Spinal cord (tissue), 10 donors: ENCODE measurements around the gene MEIS1. TPM values are rescaled to one million over a fixed set of nuclear protein-coding genes. Genes with fewer than 3 reads are reported as not detected.

Experiments
- DNase-seq, 6 donors: peaks; one replicate each; pipeline versions ENCODE4 v3.0.0 to v3.0.0-alpha.2; 2013 to 2015; ENCODE audit warnings: low spot score in 6 of 6, low read depth in 4 of 6
- H3K27ac ChIP-seq: one replicate; pipeline ENCODE4 v1.5.1; 2013; ENCODE audit warnings: low read depth, low read length, control low read depth
- H3K27me3 ChIP-seq: one replicate; pipeline ENCODE4 v1.6.1; 2013; ENCODE audit warnings: low read length; ENCODE audit not compliant: control insufficient read depth, insufficient read depth
- H3K36me3 ChIP-seq: one replicate; pipeline ENCODE4 v1.6.1; 2013; ENCODE audit warnings: low read length; ENCODE audit not compliant: control insufficient read depth, insufficient read depth
- H3K4me1 ChIP-seq: one replicate; pipeline ENCODE4 v1.6.1; 2013; ENCODE audit warnings: low read length; ENCODE audit not compliant: control insufficient read depth, insufficient read depth
- H3K4me3 ChIP-seq: one replicate; pipeline ENCODE4 v1.5.1; 2013; ENCODE audit warnings: low read depth, low read length, control low read depth
- H3K9me3 ChIP-seq: one replicate; pipeline ENCODE4 v1.6.1; 2013; ENCODE audit warnings: low read length; ENCODE audit not compliant: control insufficient read depth, insufficient read depth
- WGBS: methylation state at CpG from one replicate; pipeline ENCODE4 v1.1.5; 2013; ENCODE audit warnings: missing lambda C conversion rate; ENCODE audit not compliant: insufficient coverage; 5-methylcytosine and 5-hydroxymethylcytosine counted together
- polyA plus RNA-seq, 2 donors: library from polyadenylated mRNA; unstranded; fragments of 120-200 nt; gene quantifications; one replicate each; pipeline ENCODE4 v1.2.1, GENCODE V29; 2013; ENCODE audit not compliant: insufficient read length in 2 of 2
- total RNA-seq, 2 donors: library from RNA; depleted of rRNA in 1 of 2; stranded (reverse); fragments of 120-200 nt in 1 of 2; fragments of >200 nt in 1 of 2; gene quantifications; one replicate each; pipeline versions ENCODE4 v1.2.3 to v1.2.4, GENCODE V29; 2013 to 2014
- donor health status: healthy.

MEIS1 gene
- total and polyA plus RNA-seq, 4 donors, result 50.9 to 118 (median 82.0) TPM

DNA sequence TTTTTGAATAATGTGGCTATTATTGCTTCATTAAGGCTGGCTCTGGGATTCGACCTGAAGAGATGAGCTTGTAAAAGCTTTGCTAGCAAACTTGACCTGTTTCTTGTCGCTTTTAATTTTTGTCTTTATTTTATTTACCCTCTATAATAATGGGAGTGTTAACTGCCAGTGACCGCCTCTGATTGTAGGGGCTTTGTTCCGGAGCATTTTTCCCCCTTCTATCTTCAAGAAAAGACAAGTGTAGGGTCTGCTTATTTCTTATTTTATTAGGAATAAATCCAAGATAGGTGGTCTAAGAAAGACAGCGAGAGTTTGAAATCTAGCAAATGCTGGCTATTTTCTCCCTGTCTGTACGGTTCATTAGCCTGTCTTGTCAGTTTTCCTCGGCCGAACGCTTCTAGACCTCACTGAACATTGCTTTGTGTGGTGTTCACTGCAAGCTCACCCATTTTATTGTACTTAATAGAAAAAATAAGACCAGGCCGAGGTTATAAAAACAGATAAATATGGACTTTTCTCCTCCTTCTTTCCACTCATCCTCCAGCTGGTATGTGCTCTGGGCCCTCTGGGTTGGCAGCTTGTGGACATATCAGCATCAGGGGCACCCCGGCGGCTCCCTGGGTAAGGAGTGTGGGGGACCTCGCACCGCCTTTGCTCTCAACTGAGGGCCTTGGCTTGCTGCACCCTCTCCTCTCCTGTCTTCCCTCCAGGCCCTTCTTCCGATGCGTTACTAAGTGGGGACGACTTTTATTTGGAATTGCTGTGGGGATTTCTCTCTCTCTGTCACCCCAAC lies 8.5 kb downstream of the MEIS1 start:
- 42% methylated on average over 2 of the region's 17 CpGs for WGBS
- Histone ChIP-seq H3K27ac (peak overlapping the region; percentile 87), H3K27me3 (peaks cover 25% of the 10 kb centered on the region), H3K4me3 (peak overlapping the region; percentile 42), H3K4me1 (peaks cover 45% of the 10 kb centered on the region), H3K36me3 (peaks cover 37% of the 10 kb centered on the region), H3K9me3 (no peaks in the 10 kb centered on the region)
- peak in 2 of 6 donors; percentile 35 to 78 for DNase-seq

- H3K4me3 ChIP-seq, result peak overlapping the region; percentile 42
- H3K9me3 ChIP-seq, result no peaks in the 10 kb centered on the region
- 19% methylated on average over 26 of the region's 33 CpGs for WGBS
- H3K27ac ChIP-seq, result peak overlapping the region; percentile 87
- peaks cover 35% of the 10 kb centered on the region for H3K36me3 ChIP-seq
- H3K4me1 ChIP-seq, result peaks cover 42% of the 10 kb centered on the region
- H3K27me3 ChIP-seq, result peaks cover 20% of the 10 kb centered on the region
- DNase-seq, result peak in 2 of 6 donors; percentile 50 to 80
Measured at GRCh38 chr2:66443979-66444861, 9.3 kb downstream of the MEIS1 start.

DNA sequence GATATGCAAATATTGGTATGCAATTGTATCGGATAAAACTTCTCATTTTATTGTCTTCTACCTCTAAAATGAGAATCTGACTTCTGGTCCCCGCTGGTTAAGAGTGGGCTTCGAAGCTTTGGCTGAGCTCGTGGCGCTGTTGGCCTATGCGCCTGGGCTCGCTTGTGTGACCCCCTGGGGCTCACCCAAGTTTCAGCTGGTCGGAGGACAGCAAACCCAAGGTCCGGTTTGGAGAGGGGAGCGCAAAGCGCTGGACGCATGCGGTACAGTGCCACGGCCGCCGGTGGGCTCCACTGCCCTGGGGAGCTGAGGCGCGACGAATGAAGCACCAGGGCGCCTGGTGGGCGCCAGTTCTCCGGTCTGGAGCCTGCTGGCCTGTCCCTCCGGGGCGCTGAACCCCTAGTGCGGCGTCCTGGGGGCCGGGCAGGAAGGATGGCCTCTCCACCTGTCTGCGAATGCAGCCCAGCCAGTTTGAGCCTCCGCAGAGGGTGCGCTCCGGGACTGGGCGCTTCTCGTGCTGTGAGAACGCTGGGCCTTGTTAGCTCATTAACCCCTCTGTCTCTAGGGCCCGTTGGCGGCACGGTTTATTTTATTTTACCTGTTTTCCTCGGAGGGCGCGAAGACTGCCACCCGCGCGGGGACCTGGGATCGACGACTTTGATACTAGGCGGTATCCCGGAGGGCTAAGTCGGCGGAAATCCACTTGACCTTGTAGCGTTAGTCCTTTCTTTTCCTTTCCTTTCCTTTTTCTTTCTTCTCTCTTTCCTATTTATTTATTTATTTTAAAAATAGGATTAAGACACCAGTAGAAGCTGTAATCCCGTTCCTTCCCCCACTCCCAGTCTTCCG lies 10.4 kb downstream of the MEIS1 start:
- DNase-seq, result peak in 2 of 6 donors; percentile 56 to 73
- H3K9me3 ChIP-seq, result no peaks in the 10 kb centered on the region
- H3K27me3 ChIP-seq, result peaks cover 13% of the 10 kb centered on the region
- H3K36me3 ChIP-seq, result peaks cover 24% of the 10 kb centered on the region
- H3K27ac ChIP-seq, result peak overlapping the region; percentile 87
- H3K4me3 ChIP-seq, result peak overlapping the region; percentile 42
- WGBS, result 10% methylated on average over 48 of the region's 52 CpGs
- H3K4me1 ChIP-seq, result peaks cover 31% of the 10 kb centered on the region

DNA sequence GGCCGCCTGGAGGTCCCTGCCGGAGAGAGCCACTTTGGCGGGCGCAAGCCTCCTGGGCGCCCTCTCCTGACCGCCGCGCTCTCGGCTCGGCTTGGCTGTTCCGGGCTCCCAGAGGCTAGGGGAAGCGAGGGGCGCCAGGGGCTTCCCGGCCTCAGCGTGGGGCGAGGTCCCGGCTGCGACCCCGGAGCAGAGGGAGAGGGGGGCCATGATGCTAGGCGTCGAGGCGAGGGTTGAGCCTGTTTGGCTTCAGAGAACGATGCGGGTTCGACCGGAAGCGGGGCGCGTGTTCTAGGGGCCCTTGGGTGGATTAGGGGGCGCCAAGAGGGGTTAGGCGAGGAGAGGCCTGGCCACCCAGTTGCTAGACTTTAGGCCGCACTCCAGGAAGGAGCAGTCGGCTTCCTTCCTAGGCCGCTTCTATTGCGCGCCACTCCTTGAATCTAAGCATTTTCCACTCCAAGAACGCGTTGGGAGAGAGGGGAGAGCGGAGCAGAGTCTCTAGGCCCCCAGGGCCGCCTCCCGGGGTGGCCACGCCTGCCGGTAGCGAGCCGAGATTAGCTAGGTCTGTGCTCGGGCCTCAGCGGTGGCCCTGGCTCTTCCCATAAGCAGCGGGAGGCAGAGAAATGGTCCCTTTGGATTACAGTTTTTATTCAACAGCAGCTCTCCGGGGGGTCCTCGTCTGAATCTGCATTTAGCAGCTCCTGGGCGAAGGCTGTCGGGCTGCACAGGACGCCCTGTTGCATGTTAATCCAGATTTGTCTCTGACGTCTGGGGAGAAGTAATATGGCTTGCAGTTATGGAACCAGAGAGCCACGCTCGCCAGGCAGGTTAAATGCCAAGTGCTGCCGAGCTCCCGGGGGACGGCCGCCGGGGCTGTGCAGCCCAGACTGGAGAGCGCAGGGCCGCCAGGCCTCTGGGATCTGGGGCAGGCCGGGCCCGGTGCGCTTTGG lies 11.3 kb downstream of the MEIS1 start:
- H3K27me3 ChIP-seq, result peaks cover 12% of the 10 kb centered on the region
- no peaks in the 10 kb centered on the region for H3K9me3 ChIP-seq
- peaks cover 23% of the 10 kb centered on the region for H3K4me1 ChIP-seq
- peaks cover 24% of the 10 kb centered on the region for H3K36me3 ChIP-seq
- H3K27ac ChIP-seq, result peak overlapping the region; percentile 87
- 10% methylated on average over 62 of the region's 66 CpGs for WGBS
- DNase-seq, result peak in 2 of 6 donors; percentile 69 to 84
- H3K4me3 ChIP-seq, result peak overlapping the region; percentile 42

DNA sequence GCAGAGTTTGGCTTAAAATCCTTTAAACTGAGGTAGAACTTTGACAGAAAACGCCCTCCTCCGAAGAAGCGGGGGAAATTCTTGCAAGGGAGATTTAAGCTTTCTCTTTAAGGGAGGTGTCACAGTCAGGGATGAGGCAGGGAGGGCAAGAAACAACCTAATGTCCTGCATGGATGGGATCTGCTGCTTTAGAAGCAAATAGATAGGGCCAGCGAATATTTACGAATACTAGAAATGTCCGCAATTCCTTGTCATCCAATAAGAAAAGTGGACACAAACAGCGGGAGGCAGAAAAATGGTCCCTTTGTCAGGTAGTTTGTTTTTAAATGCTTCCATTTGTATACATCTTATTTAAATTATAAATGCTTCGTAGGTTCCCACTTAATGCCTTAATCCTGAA lies 12.0 kb downstream of the MEIS1 start:
- Histone ChIP-seq H3K27me3 (peaks cover 12% of the 10 kb centered on the region), H3K36me3 (peaks cover 24% of the 10 kb centered on the region), H3K4me3 (peak overlapping the region; percentile 42), H3K4me1 (peaks cover 23% of the 10 kb centered on the region), H3K9me3 (no peaks in the 10 kb centered on the region), H3K27ac (peak overlapping the region; percentile 87)
- WGBS, result 23% methylated on average over 5 of the region's 8 CpGs
- peak in 1 of 6 donors; percentile 64 for DNase-seq

- WGBS, result no CpG with 5 or more reads among the region's 2 CpGs
- Histone ChIP-seq H3K27ac (peak overlapping the region; percentile 87), H3K27me3 (peaks cover 12% of the 10 kb centered on the region), H3K9me3 (no peaks in the 10 kb centered on the region), H3K4me3 (no peak overlapping the region), H3K36me3 (peaks cover 24% of the 10 kb centered on the region), H3K4me1 (peaks cover 23% of the 10 kb centered on the region)
- DNase-seq, result peak in 2 of 6 donors; percentile 30 to 72
Measured at GRCh38 chr2:66447677-66448076, 12.8 kb downstream of the MEIS1 start.

DNA sequence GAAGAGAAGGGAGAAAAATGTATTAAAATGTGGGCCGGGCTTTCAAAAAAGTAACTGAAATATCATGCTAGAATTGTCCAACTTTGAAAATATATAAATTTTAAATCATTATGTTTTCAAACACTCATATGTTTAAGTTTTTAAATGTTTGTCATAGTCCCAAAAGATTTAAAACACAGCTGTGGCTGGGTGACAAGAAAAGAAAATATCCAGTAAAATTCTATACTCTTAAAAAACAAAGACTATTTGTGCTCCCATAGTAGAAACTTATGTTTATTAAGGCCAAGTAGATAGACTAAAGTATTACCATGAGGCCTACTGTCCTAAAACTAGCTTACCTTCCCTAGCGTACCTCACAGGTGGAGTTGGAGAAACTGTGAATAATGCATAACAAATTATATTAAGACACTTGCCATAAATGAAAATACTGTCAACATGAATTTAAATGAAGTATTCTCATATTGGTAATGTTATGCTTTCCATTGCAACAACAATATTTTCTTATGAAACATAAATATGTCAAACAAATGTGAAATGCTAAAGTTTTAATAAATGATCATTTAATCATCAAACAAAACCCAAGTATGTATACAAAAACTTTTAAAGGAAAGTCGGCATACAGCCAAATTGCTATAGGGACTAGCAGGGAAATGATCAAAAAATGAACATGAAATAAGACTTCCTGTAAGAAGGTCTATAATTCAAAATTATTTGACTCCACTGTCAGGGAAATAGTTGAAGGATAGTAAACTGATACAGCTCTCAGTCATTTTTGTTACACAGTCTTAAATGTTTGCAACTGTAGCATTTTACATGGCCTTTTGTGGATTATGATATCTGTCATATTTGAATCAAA lies 13.4 kb downstream of the MEIS1 start:
- peaks cover 12% of the 10 kb centered on the region for H3K27me3 ChIP-seq
- DNase-seq, result no peak
- no CpG with 5 or more reads among the region's 3 CpGs for whole genome bisulfite sequencing

DNA sequence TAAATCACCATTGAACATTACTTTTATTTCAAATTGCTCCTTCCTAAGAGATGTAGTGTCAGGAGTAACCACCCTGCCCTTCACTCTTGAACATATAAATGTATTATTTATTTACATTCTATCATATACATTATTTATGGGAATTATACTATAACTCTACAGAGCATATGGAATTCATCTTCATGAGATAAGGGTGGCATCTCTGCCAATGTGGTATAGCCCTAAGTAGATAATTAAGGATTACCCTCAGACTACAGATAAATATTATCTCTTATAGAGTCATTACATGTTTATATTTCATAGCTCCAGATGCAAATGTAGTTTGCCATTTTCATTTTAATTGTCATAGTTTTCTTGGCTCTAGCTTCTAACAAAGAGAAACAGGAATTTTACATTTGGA lies 17.3 kb downstream of the MEIS1 start:
- no peak overlapping the region for H3K27ac ChIP-seq
- no peaks in the 10 kb centered on the region for H3K9me3 ChIP-seq
- no peaks in the 10 kb centered on the region for H3K4me1 ChIP-seq

More for the DNA sequence above, 13.4 kb downstream of the MEIS1 start:
- no peaks in the 10 kb centered on the region for H3K9me3 ChIP-seq
- H3K36me3 ChIP-seq, result peaks cover 24% of the 10 kb centered on the region
- H3K27ac ChIP-seq, result peak overlapping the region; percentile 87
- no peak overlapping the region for H3K4me3 ChIP-seq
- H3K4me1 ChIP-seq, result peaks cover 23% of the 10 kb centered on the region

More for the DNA sequence above, 17.3 kb downstream of the MEIS1 start:
- no peak for DNase-seq
- Histone ChIP-seq H3K4me3 (no peak overlapping the region), H3K27me3 (no peaks in the 10 kb centered on the region), H3K36me3 (no peaks in the 10 kb centered on the region)
